ENCODE measurements around the gene C3orf18.

The C3orf18 gene

GRCh38 chr3:50551054-50551659 lies 16.4 kb downstream of the C3orf18 start:
- DNase-seq (ENCODE audit: low read depth): no peak

GRCh38 chr3:50550079-50550736 lies 17.3 kb downstream of the C3orf18 start:
- DNase-seq (ENCODE audit: low read depth): no peak

DNA sequence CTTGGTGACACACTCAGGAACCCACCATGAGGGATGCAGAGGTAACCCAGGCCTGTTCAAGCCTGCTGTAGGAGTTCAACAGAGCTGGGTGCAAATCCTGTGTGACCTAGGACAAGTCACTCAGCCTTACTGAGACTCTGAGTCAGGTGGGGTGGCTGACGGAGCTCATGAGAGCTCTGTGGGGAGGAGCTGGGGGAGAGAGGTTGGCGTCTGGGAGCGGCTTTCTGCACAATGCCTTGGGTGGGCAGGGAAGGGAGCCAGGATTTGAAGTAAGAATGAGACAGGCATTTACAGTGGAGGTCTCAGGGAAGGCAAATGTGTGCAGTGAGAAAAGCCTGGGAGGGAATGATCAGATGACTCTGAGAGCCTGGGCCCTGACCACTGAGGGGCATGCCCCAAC lies 18.3 kb downstream of the C3orf18 start:
- no peak for DNase-seq (ENCODE audit: low read depth)

DNA sequence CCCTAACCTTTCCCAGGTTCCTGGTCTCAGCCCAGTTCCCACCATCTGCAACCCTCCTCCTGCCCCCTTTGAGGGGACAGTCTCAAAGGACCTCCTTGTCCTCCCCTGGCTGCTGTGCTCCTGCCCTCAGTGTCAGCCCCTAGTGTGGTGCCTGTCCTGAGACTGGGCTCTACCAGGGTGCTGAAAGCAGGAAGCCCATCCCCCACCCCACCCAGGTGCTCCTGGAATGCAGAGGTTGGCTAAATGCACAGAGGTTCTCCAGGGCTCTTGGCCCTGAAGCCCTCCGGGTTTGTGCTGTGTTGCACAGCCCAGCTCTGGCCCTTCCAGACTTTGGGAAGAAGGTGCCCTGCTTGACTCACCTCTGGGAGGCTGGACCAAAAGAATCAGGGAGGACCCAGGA lies 21.8 kb downstream of the C3orf18 start:
- no peak for DNase-seq (ENCODE audit: low read depth)

- no peak for DNase-seq (ENCODE audit: low read depth)
Measured at GRCh38 chr3:50542177-50543034, 25.1 kb downstream of the C3orf18 start.

GRCh38 chr3:50539356-50540286 lies 27.9 kb downstream of the C3orf18 start:
- no peak for DNase-seq (ENCODE audit: low read depth)

DNA sequence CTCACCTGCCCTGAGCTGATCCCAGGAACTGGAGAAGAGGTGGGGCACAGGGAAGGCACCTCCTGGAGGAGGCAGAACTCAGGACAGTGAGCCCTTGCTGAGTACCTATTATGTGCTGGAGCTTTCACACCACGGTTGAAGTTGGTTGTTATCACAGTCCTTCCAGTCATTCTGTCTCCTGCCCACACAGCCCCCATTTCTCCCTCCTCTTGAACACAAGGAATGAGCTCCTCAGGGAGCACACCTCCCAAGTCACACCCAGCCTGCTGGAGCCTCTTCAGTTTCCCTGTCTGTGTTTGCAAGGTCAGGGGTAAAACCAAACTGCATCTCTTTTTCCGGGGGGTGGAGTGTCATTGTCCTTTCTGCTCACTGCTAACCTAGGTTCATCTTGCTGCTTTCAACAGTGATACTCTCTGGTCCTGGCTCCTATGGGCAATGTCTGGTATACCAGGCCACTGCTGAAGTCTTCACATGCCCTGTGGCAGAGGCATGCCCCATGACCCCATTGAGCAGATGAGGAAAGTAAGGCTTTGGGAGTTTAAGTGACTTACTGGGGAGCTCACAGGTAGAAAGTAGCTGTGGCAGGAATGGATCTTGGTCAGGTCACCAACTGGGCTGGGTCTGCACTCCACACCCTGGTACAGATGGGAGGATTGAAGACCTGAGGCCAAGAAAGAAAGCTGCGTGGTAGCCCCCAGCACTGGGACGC lies 30.0 kb downstream of the C3orf18 start:
- DNase-seq (ENCODE audit: low read depth): no peak

- DNase-seq (ENCODE audit: low read depth): no peak
Measured at GRCh38 chr3:50536471-50537180, 30.9 kb downstream of the C3orf18 start.

DNA sequence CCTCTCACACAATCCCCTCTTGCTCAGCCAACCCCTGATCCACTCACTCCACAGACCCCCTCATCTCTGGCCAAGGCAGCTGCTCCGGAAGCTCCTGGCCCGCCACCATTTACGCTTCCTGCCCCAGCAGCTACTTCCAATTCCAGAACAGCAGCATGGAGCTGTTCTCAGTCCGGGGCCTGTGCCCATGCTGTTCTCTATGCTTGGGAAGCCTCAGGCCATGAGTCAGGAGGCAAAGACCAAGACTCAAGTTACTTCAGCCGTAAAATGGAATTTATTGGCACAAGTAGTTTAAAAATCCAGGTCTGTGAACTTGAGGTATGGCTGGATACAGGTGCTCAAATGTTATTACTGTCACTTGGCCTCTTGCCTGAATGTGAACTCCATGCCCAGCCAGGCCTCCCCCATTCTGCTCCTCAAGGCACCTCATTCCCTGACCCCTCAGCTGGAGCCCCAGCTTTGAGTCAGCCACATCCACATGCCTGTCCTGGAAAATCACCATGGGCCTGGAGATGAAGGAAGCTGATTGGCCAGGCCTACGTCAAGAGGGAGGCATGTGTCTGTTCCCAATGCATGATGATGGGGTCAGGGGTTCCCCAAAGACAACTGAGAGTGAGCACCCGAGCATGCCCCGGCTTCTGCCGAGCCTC lies 32.7 kb downstream of the C3orf18 start:
- no peak for DNase-seq (ENCODE audit: low read depth)

DNA sequence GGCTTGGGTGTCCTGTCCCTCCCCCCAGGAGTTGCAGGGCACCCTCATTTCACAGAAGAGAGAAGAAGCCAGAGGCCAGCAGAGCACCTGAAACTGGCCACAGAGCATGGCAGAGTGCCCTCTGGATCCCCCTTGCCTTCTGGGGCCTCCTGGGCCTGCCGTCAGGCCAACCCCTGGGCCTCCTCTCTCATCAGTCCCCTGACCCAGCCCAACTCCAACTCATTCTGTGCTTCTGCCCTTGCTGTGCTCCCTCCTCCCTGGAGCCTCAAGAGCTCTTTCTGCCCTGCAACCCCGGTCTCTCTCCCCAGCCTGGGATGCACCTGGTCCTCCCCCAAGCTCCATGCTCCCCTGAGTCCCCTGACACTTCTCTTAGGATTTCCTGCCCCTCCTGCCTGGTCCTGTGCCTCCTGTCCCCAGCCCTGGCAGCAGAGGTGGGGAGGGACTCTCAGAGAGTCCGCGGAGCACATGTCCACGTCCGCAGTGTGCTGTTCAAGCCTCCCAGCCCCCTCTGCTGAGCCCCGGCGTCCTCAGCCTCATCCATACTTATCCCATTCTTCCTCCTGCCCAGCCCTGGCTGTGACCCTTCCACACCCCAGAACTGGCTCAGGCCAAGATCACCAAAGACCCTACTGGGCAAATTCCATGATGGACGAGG lies 33.6 kb downstream of the C3orf18 start:
- no peak for DNase-seq (ENCODE audit: low read depth)

DNA sequence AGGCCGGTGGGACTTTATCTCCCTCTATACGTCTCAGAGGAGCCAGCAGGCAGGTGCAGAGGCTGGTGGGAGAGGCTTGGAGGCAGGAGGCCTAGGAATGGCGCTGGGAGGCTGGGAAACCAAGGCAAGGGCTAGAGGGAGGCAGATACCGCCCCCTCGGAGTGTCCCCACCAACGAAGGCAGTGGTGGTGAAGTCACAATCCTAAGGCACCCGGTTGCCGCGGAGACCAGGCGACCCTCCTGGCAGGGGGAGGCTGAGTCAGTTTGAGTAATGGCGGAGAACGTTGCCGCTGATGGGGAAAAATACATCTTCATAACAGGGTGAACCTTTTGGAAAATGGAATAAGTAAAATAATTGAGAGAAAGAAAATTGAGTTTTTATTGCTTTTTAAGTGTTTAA lies 34.2 kb downstream of the C3orf18 start:
- DNase-seq (ENCODE audit: low read depth): no peak

DNA sequence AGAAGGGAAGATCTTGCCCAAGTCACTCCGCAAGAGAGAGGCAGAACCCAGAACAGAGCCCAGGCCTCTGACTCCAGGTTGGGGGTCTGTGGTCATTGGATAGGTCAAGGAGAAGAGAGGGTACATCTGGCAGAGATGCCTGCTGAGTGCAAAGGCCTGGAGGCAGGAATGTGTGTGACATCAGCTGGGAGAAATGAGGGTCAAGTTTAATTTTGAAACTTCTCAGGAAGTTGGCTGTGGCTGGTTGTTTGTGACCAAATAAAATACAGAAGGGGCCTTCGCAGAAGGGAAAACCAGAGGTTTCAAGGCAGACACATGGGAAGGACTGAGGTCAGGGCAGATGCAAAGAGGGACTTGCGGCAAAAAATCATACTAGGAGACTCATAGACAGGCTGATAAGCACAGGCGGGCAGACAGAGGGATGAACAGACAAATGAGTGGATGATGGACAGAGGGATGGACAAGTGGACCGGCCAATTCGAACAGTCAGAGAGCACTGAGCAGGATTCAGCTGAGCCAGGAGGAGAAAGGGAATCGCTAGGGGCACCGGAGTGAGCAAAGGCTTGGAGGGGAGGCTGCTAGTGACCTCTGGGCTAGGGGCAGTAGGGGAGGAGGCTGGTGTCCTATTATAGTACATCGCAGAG lies 35.4 kb downstream of the C3orf18 start:
- DNase-seq (ENCODE audit: low read depth): no peak

- no peak for DNase-seq (ENCODE audit: low read depth)
Measured at GRCh38 chr3:50531201-50531600, 36.3 kb downstream of the C3orf18 start.

DNA sequence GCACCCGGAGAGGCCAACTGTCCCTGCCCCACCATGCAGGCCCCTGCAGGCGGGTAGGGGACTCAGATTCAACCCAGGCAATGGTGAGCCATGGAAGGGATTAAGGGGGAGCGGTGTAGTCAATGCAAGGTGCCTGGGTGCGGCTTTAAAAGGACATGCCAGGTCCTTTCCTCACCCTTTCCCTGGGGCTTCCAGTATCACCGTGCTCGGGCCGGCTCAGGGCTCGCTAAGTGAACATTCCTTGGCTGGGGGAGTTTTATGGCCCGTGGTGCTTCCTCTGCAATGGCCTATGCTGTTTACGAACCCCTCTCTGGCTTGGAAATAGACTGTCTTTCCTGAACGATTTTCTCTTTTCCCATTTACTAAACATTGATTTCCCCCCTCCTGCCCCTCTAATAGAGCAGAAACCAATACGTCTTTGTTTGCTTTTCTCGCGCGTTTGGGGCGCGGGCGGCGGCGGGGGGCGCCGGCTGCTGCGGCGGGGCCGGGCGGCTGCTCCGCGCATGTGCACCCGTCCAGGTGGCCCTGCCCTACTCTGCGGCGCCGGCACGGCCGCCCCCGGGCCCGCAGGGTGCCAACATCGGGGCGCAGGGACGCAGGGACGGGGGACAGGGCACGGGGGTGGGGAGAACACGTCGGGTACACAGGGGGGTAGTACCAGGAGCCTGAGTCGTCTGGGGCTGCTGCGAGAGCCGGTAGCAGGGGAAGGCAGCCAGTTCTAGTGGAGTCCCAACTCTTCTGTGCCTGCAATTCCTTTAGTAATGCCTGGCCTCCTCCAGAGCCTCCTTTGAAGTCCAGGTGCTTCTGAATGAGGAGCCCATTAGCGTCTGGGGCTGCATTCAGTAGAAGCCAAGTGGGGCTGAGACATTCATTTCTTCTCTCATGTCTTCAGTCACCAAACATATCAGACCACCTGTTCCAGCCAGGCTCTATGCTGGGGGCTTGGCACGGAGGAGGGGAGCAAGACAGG lies 37.3 kb downstream of the C3orf18 start:
- no peak for DNase-seq (ENCODE audit: low read depth)

DNA sequence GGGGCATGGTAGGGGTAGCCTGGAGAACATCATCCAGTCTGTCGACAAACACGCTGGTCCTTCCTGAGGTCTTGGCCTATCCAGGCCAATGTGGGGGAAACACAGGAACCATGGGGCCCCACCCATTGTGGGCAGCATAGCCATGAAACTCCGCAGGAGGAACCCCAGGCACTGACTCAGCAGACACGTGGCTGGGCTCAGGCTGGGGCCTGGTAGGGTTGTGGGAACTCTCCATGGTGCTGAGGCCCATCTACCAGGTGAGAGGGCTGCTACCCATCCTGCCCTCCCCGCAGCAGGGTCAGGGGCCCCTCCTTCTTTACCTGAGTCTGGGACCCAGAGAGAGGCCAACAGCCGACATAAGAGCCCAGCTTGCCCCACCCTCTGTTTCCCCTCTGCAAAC lies 41.6 kb downstream of the C3orf18 start:
- no peak for DNase-seq (ENCODE audit: low read depth)

- DNase-seq (ENCODE audit: low read depth): no peak
Measured at GRCh38 chr3:50525191-50525910, 42.2 kb downstream of the C3orf18 start.

DNA sequence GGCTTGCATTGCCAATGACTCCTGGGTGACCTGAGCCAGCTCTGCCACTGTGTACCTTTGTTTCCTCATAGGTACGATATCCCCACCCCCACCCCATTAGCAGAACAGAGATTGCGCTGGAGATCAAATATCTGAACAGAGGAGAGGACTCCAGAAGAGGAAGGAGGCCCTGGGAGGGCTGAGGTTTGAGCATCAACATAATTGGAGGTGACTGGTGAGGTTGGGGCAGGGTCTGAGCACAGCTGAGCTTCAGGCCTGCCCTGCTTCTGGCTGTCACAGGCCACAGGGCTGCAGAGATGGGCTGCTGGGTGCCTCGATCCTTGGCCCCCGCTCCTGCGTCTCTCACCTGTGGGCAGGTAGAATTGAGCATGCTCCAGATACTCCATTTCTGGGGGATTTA lies 42.8 kb downstream of the C3orf18 start:
- no peak for DNase-seq (ENCODE audit: low read depth)

All from HS-27A (cell line).